Astrocyte (in vitro differentiated cells and primary cell): ENCODE measurements around the gene CLIP2. TPM values are rescaled to one million over a fixed set of nuclear protein-coding genes. Genes with fewer than 3 reads are reported as not detected.

ENCODE experiments used
- DNase-seq: peaks from one replicate; pipeline ENCODE4 v3.0.0-alpha.2; 2010; ENCODE audit warnings: low read depth
- FAIRE-seq: peaks from 2 replicates; lab custom pipeline; 2011; peaks lifted over from hg19 to GRCh38; lab: Jason Lieb, UNC
- H2AFZ ChIP-seq: 2 replicates; pipeline ENCODE4 v1.6.0; 2012; ENCODE audit warnings: low read depth, low read length, inconsistent platforms
- H3K27ac ChIP-seq: 2 replicates; pipeline ENCODE4 v1.5.1; 2011; ENCODE audit warnings: low read depth, low read length, inconsistent platforms
- H3K27me3 ChIP-seq: 2 replicates; pipeline ENCODE4 v1.6.0; 2011; ENCODE audit warnings: low read length, inconsistent platforms; ENCODE audit not compliant: insufficient read depth
- H3K36me3 ChIP-seq: 2 replicates; pipeline ENCODE4 v1.5.1; 2011; ENCODE audit warnings: low read length, inconsistent platforms; ENCODE audit not compliant: insufficient read depth
- H3K4me1 ChIP-seq: 2 replicates; pipeline ENCODE4 v1.5.1; 2011; ENCODE audit warnings: low read length, inconsistent platforms; ENCODE audit not compliant: insufficient read depth
- H3K4me2 ChIP-seq: 2 replicates; pipeline ENCODE4 v1.6.0; 2012; ENCODE audit warnings: low read length, inconsistent platforms
- H3K4me3 ChIP-seq: 2 replicates; pipeline ENCODE4 v1.5.1; 2011; ENCODE audit warnings: low read depth, mild to moderate bottlenecking, low read length, inconsistent platforms; ENCODE audit not compliant: insufficient read depth
- H3K79me2 ChIP-seq: 2 replicates; pipeline ENCODE4 v1.6.0; 2012; ENCODE audit warnings: mild to moderate bottlenecking, low read length, inconsistent platforms; ENCODE audit not compliant: insufficient read depth
- H3K9ac ChIP-seq: 2 replicates; pipeline ENCODE4 v1.6.0; 2012; ENCODE audit warnings: mild to moderate bottlenecking, low read length, inconsistent platforms
- H3K9me3 ChIP-seq: 2 replicates; pipeline ENCODE4 v1.5.1; 2012; ENCODE audit warnings: low read depth, mild to moderate bottlenecking, low read length, inconsistent platforms; ENCODE audit not compliant: insufficient read depth
- H4K20me1 ChIP-seq: 2 replicates; pipeline ENCODE4 v1.6.0; 2012; ENCODE audit warnings: low read length, inconsistent platforms; ENCODE audit not compliant: insufficient read depth
- H3K27ac Mint-ChIP-seq: one replicate; pipeline ENCODE4 v1.8.0; 2021; ENCODE audit warnings: mild to moderate bottlenecking, mixed read lengths; ENCODE audit not compliant: unreplicated experiment
- H3K27me3 Mint-ChIP-seq: one replicate; pipeline ENCODE4 v1.8.0; 2021; ENCODE audit warnings: low read depth, mixed read lengths; ENCODE audit not compliant: unreplicated experiment
- H3K36me3 Mint-ChIP-seq: one replicate; pipeline ENCODE4 v1.8.0; 2021; ENCODE audit warnings: low read depth, mixed read lengths; ENCODE audit not compliant: unreplicated experiment
- H3K4me1 Mint-ChIP-seq: one replicate; pipeline ENCODE4 v1.8.0; 2021; ENCODE audit warnings: low read depth, mixed read lengths; ENCODE audit not compliant: unreplicated experiment
- H3K4me3 Mint-ChIP-seq: one replicate; pipeline ENCODE4 v1.8.0; 2021; ENCODE audit warnings: mild to moderate bottlenecking, moderate library complexity, mixed read lengths; ENCODE audit not compliant: unreplicated experiment
- H3K9me3 Mint-ChIP-seq: one replicate; pipeline ENCODE4 v1.8.0; 2021; ENCODE audit warnings: mild to moderate bottlenecking, mixed read lengths; ENCODE audit not compliant: unreplicated experiment
- CTCF ChIP-seq: IDR thresholded peaks from 2 replicates; pipeline ENCODE4 v1.5.1; 2011; ENCODE audit warnings: low read depth, mild to moderate bottlenecking, inconsistent platforms, low read length, moderate library complexity; ENCODE audit not compliant: insufficient read depth
- EZH2 ChIP-seq: IDR thresholded peaks from 2 replicates; pipeline ENCODE4 v1.6.1; 2012; ENCODE audit warnings: mild to moderate bottlenecking, low read length, inconsistent platforms; ENCODE audit not compliant: insufficient read depth
- total RNA-seq: library from RNA; stranded (reverse); gene quantifications from 2 replicates; pipeline ENCODE4 v1.2.1, GENCODE V29; 2021

Gene CLIP2
- total RNA-seq, 1 donor from 2014 or later = 31.4 TPM

GRCh38 chr7:74441801-74442200 is 152.6 kb downstream of the CLIP2 start:
- no peak overlapping the region for H3K4me3 ChIP-seq
- no peak overlapping the region for H3K4me3 Mint-ChIP-seq
- H3K9me3 Mint-ChIP-seq = peaks cover 4% of the 10 kb centered on the region
- DNase-seq (no peak), FAIRE-seq (no peak)
- no peak overlapping the region for H3K4me2 ChIP-seq
- H3K9ac ChIP-seq = no peak overlapping the region
- H3K27me3 ChIP-seq = no peaks in the 10 kb centered on the region
- peaks cover 7% of the 10 kb centered on the region for H3K27me3 Mint-ChIP-seq
- no peaks in the 10 kb centered on the region for H3K36me3 ChIP-seq
- no peaks in the 10 kb centered on the region for H3K4me1 ChIP-seq
- no peak overlapping the region for H3K27ac Mint-ChIP-seq
- no peaks in the 10 kb centered on the region for H3K36me3 Mint-ChIP-seq
- no peak for TF ChIP-seq CTCF
- TF ChIP-seq EZH2 = no peak
- H4K20me1 ChIP-seq = no peaks in the 10 kb centered on the region
- no peaks in the 10 kb centered on the region for H3K4me1 Mint-ChIP-seq
- no peak overlapping the region for H3K27ac ChIP-seq
- no peak overlapping the region for H2AFZ ChIP-seq
- H3K79me2 ChIP-seq = no peaks in the 10 kb centered on the region
- H3K9me3 ChIP-seq = no peaks in the 10 kb centered on the region

GRCh38 chr7:74443543-74444247 is 154.5 kb downstream of the CLIP2 start:
- H3K79me2 ChIP-seq = no peaks in the 10 kb centered on the region
- no peaks in the 10 kb centered on the region for H3K36me3 ChIP-seq
- H2AFZ ChIP-seq = peak overlapping the region; percentile 52
- H4K20me1 ChIP-seq = no peaks in the 10 kb centered on the region
- no peaks in the 10 kb centered on the region for H3K9me3 ChIP-seq
- H3K36me3 Mint-ChIP-seq = no peaks in the 10 kb centered on the region
- H3K27me3 Mint-ChIP-seq = peaks cover 10% of the 10 kb centered on the region
- H3K27ac Mint-ChIP-seq = no peak overlapping the region
- DNase-seq (no peak), FAIRE-seq (no peak)
- no peaks in the 10 kb centered on the region for H3K9me3 Mint-ChIP-seq
- no peak overlapping the region for H3K27ac ChIP-seq
- H3K4me2 ChIP-seq = no peak overlapping the region
- no peaks in the 10 kb centered on the region for H3K4me1 Mint-ChIP-seq
- H3K4me3 ChIP-seq = no peak overlapping the region
- H3K4me1 ChIP-seq = no peaks in the 10 kb centered on the region
- H3K4me3 Mint-ChIP-seq = no peak overlapping the region
- no peak overlapping the region for H3K9ac ChIP-seq
- H3K27me3 ChIP-seq = no peaks in the 10 kb centered on the region
- TF ChIP-seq CTCF = no peak

GRCh38 chr7:74449144-74449543 is 159.9 kb downstream of the CLIP2 start:
- Mint-ChIP-seq H3K27me3 (peaks cover 10% of the 10 kb centered on the region), H3K9me3 (no peaks in the 10 kb centered on the region), H3K27ac (no peak overlapping the region), H3K4me3 (no peak overlapping the region), H3K36me3 (no peaks in the 10 kb centered on the region), H3K4me1 (no peaks in the 10 kb centered on the region)
- Histone ChIP-seq H3K36me3 (no peaks in the 10 kb centered on the region), H3K4me1 (peaks cover 5% of the 10 kb centered on the region), H3K27ac (no peak overlapping the region), H4K20me1 (no peaks in the 10 kb centered on the region), H3K79me2 (peaks cover 6% of the 10 kb centered on the region), H3K27me3 (no peaks in the 10 kb centered on the region), H3K4me3 (no peak overlapping the region), H3K9me3 (no peaks in the 10 kb centered on the region), H2AFZ (no peak overlapping the region), H3K9ac (no peak overlapping the region), H3K4me2 (no peak overlapping the region)
- no peak for DNase-seq
- no peak for FAIRE-seq
- no peak for TF ChIP-seq CTCF
- no peak for TF ChIP-seq EZH2
